ENCODE measurements around the gene TBXAS1.

DNA sequence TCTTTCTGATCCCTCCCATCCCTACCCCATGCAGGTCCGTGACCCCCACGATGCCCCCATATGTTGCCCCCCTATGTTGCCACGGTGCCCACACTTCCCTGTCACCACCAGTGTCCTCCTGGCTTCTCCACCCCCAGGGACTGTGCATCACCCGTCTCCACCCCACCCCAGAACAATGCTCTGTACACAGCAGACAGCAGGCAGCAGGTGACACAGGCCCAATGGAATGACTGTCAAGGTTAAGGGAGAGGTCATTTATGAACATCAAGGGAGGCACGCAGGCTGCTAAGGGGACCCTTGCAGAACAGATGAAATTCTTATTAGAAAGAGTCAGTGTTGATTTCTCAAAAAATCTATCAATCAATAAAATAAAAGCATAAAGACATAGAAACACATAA is 162.2 kb downstream of the TBXAS1 start:
- TF ChIP-seq NFRKB (IDR thresholded peaks at IDR 0.05) (no peak), ELF4 (IDR thresholded peaks at IDR 0.05) (no peak), L3MBTL2 (conservative IDR thresholded peaks at IDR 0.05) (no peak), SUZ12 (IDR thresholded peaks at IDR 0.05) (no peak), SP1 (IDR thresholded peaks at IDR 0.05) (no peak), FOXM1 (IDR thresholded peaks at IDR 0.05; ENCODE audit: borderline replicate concordance) (no peak)

Data from HEK293T (cell line).